ENCODE data around the gene MED22. TPM values are rescaled to one million over a fixed set of nuclear protein-coding genes. Genes with fewer than 3 reads are reported as not detected.

The MED22 gene
- total RNA-seq, 1 donor from 2014 or later: 70.6 TPM

DNA sequence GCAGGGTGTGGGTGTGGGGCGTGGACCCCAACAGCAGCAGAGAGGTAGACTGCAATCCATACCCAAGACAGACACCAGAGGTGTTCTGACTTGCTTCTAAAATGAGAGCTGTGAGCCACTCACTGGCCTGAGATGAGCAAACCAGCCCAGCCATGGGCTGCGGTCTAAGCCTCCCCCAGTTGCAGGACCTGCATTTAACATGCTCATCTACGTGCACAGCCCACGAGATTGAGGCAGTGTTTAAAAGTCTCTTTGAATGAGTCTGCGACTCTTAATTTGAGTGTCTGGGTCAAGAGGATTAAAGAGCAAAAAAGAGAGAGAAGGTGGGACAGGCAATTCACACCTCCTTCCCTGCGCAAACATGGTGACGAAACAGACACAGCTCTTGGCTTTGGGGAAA, 22.0 kb upstream of the MED22 start:
- Mint-ChIP-seq H3K27ac (ENCODE audit: unreplicated experiment) (no peak overlapping the region), H3K4me1 (peaks cover 18% of the 10 kb centered on the region)
- TF ChIP-seq, protein P1, sequence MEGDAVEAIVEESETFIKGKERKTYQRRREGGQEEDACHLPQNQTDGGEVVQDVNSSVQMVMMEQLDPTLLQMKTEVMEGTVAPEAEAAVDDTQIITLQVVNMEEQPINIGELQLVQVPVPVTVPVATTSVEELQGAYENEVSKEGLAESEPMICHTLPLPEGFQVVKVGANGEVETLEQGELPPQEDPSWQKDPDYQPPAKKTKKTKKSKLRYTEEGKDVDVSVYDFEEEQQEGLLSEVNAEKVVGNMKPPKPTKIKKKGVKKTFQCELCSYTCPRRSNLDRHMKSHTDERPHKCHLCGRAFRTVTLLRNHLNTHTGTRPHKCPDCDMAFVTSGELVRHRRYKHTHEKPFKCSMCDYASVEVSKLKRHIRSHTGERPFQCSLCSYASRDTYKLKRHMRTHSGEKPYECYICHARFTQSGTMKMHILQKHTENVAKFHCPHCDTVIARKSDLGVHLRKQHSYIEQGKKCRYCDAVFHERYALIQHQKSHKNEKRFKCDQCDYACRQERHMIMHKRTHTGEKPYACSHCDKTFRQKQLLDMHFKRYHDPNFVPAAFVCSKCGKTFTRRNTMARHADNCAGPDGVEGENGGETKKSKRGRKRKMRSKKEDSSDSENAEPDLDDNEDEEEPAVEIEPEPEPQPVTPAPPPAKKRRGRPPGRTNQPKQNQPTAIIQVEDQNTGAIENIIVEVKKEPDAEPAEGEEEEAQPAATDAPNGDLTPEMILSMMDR (conservative IDR thresholded peaks at IDR 0.05): no peak

DNA sequence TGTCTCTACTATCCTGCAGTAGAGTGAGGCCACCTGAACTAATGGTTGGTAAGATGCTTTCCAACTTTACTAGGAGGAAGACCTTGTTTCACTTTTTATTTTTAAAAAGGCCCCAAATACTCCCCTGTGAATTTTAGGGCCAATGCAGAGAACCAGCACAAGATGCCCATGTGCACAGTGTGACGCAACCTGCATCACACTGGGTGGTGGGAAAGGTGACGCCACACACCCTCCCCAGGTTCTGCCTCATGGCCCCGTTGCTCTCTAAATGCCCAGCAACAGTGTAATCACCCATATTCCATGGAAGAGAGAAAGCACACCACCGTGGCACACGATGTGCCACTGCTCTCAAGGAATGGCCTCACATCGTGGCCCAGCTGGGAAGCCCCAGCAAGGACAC, 21.5 kb upstream of the MED22 start:
- TF ChIP-seq, protein P1 (conservative IDR thresholded peaks at IDR 0.05): no peak
- peaks cover 13% of the 10 kb centered on the region for H3K4me1 Mint-ChIP-seq
- no peaks in the 10 kb centered on the region for H3K9me3 Mint-ChIP-seq
- no peak overlapping the region for H3K4me3 Mint-ChIP-seq
- DNase-seq (ENCODE audit: low read depth, low spot score): no peak
- no peak overlapping the region for H3K27ac Mint-ChIP-seq (ENCODE audit: unreplicated experiment)
- H3K36me3 Mint-ChIP-seq (ENCODE audit: low read depth): peaks cover 3% of the 10 kb centered on the region
- H3K27me3 Mint-ChIP-seq (ENCODE audit: low read depth): no peaks in the 10 kb centered on the region

More for the DNA sequence above, 22.0 kb upstream of the MED22 start:
- Mint-ChIP-seq H3K4me3 (no peak overlapping the region), H3K9me3 (no peaks in the 10 kb centered on the region), H3K36me3 (ENCODE audit: low read depth) (peaks cover 3% of the 10 kb centered on the region), H3K27me3 (ENCODE audit: low read depth) (no peaks in the 10 kb centered on the region)
- no peak for DNase-seq (ENCODE audit: low read depth, low spot score)

DNA sequence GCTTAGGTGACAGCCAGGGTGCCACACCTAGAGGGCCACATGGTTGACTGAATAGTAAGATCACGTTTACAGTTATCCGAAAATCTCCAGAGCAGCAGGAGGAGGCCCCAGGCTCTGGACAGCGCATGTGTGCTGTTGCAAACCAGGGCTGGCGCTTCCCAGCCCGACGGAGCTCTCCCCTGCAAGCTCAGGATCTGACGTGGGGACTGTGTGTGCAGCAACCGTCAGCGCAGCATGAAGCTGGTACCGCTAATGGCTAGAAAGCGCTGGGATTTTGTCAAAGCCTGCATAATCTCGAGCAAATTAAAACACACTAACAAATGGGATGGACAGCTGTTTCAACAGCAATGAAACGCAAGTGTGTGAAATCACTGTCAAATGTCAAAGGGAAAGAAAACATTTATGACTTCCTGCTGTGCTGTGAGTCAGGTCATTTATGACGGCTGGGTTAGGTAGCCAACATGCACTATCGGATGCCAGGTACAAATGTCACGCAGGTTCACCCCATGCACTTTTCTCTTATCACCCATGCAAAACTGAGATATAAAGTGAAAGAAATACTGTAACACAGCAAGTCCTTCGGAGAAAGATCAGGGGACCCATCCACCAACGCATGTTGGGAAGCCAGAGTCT, 20.4 kb upstream of the MED22 start:
- DNase-seq (ENCODE audit: low read depth, low spot score): no peak
- TF ChIP-seq, protein P1 (conservative IDR thresholded peaks at IDR 0.05): no peak
- H3K27ac Mint-ChIP-seq (ENCODE audit: unreplicated experiment): peak overlapping the region; percentile 83
- no peaks in the 10 kb centered on the region for H3K9me3 Mint-ChIP-seq
- H3K4me3 Mint-ChIP-seq: peak overlapping the region; percentile 16
- H3K36me3 Mint-ChIP-seq (ENCODE audit: low read depth): peaks cover 6% of the 10 kb centered on the region
- H3K4me1 Mint-ChIP-seq: peaks cover 7% of the 10 kb centered on the region
- no peaks in the 10 kb centered on the region for H3K27me3 Mint-ChIP-seq (ENCODE audit: low read depth)

DNA sequence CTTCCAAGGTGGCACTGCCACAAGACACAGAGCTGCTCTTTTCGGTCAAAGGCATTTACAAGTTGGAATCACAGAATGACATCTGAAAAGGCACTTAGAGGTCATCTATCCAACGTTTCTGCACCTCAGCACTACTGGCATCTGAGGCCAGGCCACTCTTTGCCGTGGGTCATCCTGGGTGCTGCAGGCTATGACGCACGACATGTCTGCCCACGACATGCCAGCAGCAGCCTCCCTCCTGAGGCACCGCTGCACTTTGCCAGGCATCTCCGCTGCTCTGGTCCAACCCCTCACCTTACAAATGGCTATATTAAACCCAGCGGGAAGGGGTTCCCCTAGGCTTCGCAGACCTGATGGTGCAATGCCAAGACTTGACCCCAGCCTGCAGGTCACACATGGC, 19.8 kb upstream of the MED22 start:
- H3K36me3 Mint-ChIP-seq (ENCODE audit: low read depth): peaks cover 6% of the 10 kb centered on the region
- DNase-seq (ENCODE audit: low read depth, low spot score): no peak
- no peaks in the 10 kb centered on the region for H3K27me3 Mint-ChIP-seq (ENCODE audit: low read depth)
- no peaks in the 10 kb centered on the region for H3K9me3 Mint-ChIP-seq
- H3K27ac Mint-ChIP-seq (ENCODE audit: unreplicated experiment): no peak overlapping the region
- H3K4me1 Mint-ChIP-seq: peaks cover 7% of the 10 kb centered on the region
- no peak overlapping the region for H3K4me3 Mint-ChIP-seq
- TF ChIP-seq, protein P1 (conservative IDR thresholded peaks at IDR 0.05): no peak

DNA sequence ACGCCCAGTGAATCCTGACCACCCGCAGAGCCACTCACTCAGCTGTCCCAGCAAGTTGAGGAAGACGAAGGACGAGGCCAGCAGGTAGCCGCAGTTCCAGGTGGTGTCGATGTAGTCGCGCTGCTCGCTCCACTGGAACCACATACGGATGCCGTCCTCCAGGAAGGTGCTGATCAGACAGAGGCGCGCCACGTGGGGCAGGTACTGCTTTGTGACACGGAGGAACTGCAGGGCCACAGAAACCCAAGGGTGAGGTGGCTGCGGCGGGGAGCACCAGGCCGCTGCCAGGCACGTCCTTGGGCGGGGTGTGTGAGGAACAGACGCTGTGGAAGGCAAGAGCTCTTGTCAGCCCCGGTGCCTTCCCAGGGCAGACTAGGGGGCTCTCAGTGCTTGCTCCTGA, 19.3 kb upstream of the MED22 start:
- H3K36me3 Mint-ChIP-seq (ENCODE audit: low read depth): peaks cover 6% of the 10 kb centered on the region
- no peak for DNase-seq (ENCODE audit: low read depth, low spot score)
- no peaks in the 10 kb centered on the region for H3K27me3 Mint-ChIP-seq (ENCODE audit: low read depth)
- TF ChIP-seq, protein P1 (conservative IDR thresholded peaks at IDR 0.05): no peak
- H3K27ac Mint-ChIP-seq (ENCODE audit: unreplicated experiment): no peak overlapping the region
- H3K4me1 Mint-ChIP-seq: peaks cover 7% of the 10 kb centered on the region
- no peaks in the 10 kb centered on the region for H3K9me3 Mint-ChIP-seq
- H3K4me3 Mint-ChIP-seq: no peak overlapping the region

Measured in neural crest cell (in vitro differentiated cells).